ENCODE data around the gene MSI2. TPM values are rescaled to one million over a fixed set of nuclear protein-coding genes. Genes with fewer than 3 reads are reported as not detected.

Gene MSI2
- total RNA-seq, 1 donor from 2014 or later: 28.0 TPM

DNA sequence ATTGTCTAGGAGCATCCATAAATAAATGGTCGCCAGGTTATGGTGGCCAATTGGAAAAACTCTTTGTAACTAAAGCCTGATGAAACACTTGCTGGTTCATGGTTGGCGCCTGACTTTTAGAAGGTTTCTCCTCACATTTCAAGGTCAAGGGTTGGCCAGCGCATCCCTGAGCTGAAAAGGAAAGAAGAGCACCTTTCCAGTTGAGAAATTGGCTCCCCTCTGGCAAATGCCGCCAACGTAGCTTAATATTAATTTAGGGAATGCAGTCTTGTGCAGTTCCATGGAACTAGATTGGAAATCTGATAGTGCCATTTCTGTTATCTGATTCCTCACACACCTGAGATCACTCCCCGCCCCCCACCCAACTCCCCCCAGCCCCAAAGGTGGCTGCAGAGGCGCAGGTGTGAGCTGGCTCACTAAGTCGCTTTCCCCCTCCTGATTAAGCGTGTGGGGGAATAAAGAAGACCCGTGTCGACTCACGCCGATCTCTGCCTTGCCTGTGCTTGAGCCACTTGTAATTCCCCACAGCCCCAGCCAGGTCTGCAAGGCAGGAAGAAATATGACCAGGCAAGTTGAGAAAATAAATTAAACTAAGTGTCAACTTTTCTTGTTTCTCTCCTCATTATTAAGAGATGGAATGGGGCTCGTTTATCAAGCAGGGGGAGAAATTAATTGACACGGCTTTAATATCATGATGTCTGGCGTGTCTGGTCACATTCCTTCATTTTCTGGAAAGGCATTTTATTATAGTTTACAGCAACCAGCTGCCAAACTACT is 331.1 kb downstream of the MSI2 start:
- DNase-seq (ENCODE audit: low spot score): no peak

GRCh38 chr17:57588086-57588485 is 331.8 kb downstream of the MSI2 start:
- no peak for DNase-seq (ENCODE audit: low spot score)

- DNase-seq (ENCODE audit: low spot score): no peak
Observed at GRCh38 chr17:57589151-57590034, 333.1 kb downstream of the MSI2 start.

GRCh38 chr17:57593739-57594462 is 337.6 kb downstream of the MSI2 start:
- DNase-seq (ENCODE audit: low spot score): no peak

DNA sequence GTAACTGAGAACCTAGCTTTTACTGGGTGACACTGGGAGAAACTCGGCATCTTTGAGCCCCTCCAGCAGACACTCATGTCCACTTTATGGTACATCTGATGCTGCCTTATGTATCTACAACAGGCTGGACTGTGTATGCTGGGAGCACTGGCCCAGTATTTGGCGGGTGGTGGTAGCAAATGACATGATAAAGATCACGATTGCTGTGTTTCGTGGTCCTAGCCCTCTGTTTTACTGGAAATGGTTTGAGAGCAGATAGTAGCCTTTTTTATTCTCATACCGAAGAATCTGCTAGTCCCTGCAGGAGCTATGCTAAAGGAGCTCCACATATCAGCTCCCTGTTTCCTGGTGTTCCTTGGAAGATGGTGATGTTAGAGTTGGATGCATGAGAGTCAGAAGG is 338.4 kb downstream of the MSI2 start:
- no peak for DNase-seq (ENCODE audit: low spot score)

- no peak for DNase-seq (ENCODE audit: low spot score)
Observed at GRCh38 chr17:57595426-57595825, 339.1 kb downstream of the MSI2 start.

DNA sequence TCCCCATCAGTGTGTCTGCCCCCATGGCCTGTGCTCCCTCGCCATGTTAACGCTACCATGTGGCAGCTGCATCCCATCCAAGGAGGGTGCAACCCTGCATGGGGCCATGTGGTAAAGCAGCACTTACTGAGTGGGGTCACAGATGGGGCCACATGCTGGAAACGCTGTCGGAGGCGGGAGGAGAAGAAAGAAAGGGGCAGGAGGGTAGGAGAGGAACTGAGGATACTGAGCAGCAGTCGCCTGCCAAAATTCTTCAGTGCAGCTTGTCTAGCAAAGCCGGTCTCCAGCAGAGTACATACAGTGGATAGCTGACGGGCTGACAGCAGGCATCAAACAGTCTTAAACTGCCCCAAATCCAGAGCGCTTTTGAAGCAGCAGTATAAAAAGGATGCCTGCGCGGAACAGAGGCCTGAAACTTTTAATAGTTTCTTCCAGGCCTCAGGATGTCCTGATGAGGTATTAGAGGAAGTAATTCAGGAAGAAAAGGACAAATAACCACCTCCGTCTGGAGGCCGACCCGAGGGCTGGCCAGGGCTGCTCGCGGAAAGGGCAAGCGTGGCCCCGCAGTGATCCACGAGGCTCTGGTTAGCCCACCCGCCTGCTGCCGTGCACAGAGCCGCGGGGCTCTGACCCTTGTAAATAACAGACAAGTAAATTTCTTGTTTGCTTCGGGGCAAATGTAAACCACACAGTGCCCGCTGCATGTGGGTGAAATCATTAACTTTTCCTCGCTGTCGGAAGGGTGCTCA is 339.8 kb downstream of the MSI2 start:
- DNase-seq (ENCODE audit: low spot score): no peak

DNA sequence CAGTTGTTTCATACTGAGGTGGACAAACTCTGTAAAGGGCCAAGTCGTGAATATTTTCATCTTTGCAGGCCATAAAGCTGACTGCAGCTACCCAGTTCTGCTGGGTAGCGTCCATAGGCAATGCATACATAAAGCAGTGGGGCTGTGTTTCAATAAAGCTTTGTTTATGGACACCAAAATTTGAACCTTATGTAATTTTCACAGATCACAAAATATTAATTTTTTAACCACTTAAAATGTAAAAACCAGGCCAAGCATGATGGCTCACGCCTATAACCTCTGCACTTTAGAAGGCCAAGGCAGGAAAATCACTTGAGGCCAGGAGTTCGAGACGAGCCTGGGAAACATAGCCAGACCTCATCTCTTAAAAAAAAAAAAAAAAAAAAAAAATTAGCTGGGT is 340.8 kb downstream of the MSI2 start:
- DNase-seq (ENCODE audit: low spot score): no peak

DNA sequence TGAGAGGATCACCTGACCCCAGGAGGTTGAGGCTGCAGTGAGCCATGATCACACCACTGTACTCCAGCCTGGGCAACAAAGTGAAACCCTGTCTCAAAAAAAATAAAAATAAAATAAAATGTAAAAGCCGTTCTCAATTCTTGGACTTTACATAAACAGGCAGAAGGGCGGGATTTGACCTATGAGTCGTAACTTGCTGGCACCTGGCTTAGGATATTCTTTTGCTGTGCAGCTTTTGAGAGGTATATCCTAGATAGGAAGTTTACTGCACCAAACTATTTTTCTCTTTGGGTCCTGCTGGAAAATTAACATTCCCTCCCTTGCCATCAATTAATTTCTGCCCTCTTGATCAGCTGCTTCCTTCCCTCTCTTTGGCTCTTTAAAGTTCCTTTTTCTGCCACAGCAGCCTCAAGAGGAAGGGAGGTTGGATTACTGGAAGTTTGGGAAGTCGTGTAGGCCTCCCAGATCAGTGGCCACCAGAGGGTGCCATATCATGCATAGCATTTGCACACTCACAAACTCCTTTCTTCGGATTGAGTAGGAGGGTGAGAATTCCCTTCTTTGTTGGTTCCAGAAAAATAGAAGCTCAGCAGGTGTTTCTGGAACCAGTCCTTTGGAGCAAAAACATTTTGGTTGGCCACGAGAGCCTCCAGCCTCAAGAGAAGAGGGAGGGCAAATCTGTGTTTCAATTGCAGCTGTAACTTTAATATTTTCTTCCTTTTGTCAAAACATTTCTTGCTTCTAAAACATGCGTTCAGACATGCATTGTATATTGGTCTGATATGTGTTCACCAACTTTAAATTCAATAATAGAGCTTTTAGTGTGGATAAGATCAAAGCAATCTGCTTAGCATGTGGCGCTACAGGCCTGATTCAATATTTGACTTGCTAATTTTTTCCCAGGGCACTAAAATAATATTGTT is 341.5 kb downstream of the MSI2 start:
- DNase-seq (ENCODE audit: low spot score): no peak

DNA sequence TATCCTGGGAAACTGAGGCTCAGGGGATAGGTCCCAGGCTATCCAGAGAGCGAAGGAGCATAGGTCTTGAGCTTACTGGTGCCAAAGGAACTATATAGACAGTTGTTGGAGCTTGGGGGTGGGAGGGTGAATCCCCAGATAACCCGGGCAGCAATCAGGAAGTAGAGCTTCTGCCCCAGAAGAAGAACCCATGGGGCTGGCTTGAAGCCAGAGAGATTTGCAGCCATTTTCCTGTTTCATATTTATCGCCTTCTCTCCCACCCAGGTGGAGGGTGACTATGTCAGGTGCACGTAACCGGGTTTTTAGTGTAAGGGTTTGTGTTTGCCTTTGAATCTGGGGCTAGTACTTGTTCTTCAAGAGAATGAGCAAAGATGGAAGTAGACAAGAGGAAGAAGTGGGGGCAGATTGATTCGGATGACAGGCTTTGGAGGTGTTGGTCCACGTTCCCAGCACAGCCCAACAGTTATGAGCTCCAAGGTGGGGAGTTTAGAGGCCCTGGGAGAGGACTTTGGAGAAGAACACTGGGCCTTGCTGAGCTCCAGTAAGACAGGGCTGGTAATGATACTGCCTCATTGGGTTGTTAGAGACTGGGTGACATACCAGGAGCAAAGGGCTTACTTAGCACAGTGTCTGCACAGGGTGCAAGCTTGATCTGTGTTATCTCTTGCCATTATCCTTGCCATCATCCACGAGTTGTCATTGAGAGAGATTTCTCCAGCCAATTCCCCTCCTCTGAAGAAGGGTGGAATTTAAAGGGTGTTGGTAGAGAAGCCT is 343.1 kb downstream of the MSI2 start:
- DNase-seq (ENCODE audit: low spot score): no peak

DNA sequence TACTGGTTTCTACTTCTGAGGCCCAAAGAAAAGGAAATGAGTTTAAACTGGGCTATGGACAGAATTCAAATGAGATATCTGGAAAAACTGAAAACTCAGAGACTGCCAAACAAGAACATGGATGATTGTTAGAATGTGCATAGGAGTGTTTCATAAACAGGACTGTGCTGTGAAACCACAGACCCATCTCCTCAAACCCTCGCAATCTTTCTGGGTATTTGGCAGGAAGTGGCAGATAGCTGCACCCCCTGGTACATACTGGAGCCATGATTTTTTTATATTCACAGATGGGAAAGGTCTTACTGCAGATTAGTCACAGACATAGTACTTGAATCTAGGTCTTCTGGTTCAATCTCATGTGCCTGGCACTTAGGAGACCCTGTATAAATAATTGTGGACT is 343.8 kb downstream of the MSI2 start:
- DNase-seq (ENCODE audit: low spot score): no peak

- no peak for DNase-seq (ENCODE audit: low spot score)
Observed at GRCh38 chr17:57601143-57601735, 344.9 kb downstream of the MSI2 start.

GRCh38 chr17:57602896-57603295 is 346.6 kb downstream of the MSI2 start:
- no peak for DNase-seq (ENCODE audit: low spot score)

DNA sequence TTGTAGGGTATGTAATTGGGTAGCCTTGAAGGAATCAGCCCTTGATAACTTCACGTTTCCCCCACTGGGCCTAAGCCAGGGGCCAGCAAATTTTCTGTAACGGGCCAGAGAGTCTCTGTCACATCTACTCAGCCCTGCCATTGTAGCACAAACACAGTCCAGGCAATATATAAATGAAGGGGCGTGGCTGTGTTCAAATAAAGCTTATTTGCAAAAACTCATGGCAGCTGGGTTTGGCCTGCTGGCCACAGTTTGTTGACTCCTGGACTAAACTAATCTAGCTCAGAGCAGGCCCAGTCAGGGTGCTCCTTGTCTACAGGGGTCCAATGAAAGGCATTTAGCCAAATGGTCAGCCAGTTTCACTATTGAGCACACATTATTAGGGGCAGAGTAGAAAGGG is 347.2 kb downstream of the MSI2 start:
- DNase-seq (ENCODE audit: low spot score): no peak

- no peak for DNase-seq (ENCODE audit: low spot score)
Observed at GRCh38 chr17:57603978-57604377, 347.7 kb downstream of the MSI2 start.

DNA sequence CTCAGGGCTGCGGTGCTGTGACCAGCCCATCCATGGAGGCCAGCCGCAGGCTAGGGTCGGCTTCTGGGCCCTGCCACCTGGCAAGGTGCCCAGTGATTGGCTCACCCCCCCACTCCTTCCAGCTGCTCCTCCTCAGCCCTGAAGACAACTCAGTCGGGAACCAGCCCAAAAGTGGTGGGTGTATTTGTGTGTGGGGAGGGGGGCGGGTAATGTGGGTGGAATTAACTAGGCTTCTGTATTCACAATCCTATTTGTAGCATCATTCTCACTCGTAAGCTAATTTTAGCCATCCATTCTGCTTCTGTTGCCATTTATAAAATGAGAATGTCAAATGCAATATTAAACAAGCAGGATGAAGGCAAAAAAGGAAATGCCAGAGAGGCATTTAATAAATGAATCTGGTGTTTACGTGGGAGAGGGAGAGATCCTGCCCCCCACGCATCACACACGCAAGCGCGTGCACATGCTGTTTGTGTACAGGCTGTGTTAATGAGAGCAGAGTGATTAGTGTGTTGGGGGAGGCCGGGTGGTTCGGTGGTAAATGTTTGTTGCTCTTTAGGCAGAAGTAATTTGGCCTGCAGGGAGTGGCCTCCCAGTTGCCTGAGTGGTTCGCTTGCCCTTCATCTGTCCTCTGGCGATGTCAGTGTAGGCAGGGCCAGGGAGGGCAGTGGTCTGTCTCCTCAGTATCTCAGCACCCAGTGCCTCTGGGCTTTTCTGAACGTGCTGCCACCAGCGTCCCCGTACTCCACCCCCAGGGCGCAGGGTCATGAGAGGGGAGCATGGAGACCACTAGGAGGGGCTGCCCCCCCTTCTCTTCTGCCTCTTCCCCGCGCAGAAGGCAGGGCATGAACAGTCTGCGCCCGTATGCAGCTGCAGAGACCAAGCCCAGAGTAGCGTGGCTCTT is 348.7 kb downstream of the MSI2 start:
- no peak for DNase-seq (ENCODE audit: low spot score)

- no peak for DNase-seq (ENCODE audit: low spot score)
Observed at GRCh38 chr17:57605675-57606105, 349.4 kb downstream of the MSI2 start.
